Lung (tissue), 12 donors: ENCODE data around the gene HCRTR2. TPM values are rescaled to one million over a fixed set of nuclear protein-coding genes. Genes with fewer than 3 reads are reported as not detected.
"Not testable (repeated sequence)": the region's sequence is repeated elsewhere in the genome, so short reads cannot be mapped to it uniquely, and the experiment has no call there.

ENCODE experiments used
- ATAC-seq: fragments of 200-7000 bp; cut with Tn5 transposase; one replicate; pipeline ENCODE4 v1.9.1; 2020; ENCODE audit warnings: moderate number of reproducible peaks; ENCODE audit not compliant: insufficient read depth, low FRiP score
- DNase-seq, 3 donors: peaks; one replicate each; pipeline ENCODE4 v3.0.0-alpha.2; 2013 to 2017
- H3K27ac ChIP-seq, 2 donors: one replicate each; pipeline ENCODE4 v1.5.1; 2013; ENCODE audit warnings: mild to moderate bottlenecking in 2 of 2, moderate library complexity in 2 of 2, control low read depth in 1 of 2, inconsistent platforms in 1 of 2, low read depth in 1 of 2, low read length in 1 of 2
- H3K27me3 ChIP-seq, 3 donors: one replicate each; pipeline ENCODE4 v1.5.1; 2013; ENCODE audit warnings: low read length in 2 of 3; ENCODE audit not compliant: control insufficient read depth in 3 of 3, insufficient read depth in 3 of 3
- H3K36me3 ChIP-seq, 4 donors: one replicate each; pipeline ENCODE4 v1.5.1; 2013; ENCODE audit warnings: low read length in 4 of 4, mild to moderate bottlenecking in 1 of 4, moderate library complexity in 1 of 4; ENCODE audit not compliant: control insufficient read depth in 4 of 4, insufficient read depth in 4 of 4
- H3K4me1 ChIP-seq, 5 donors: one replicate each; pipeline ENCODE4 v1.5.1; 2013; ENCODE audit warnings: low read length in 5 of 5, mild to moderate bottlenecking in 2 of 5, moderate library complexity in 1 of 5; ENCODE audit not compliant: control insufficient read depth in 5 of 5, insufficient read depth in 5 of 5
- H3K4me3 ChIP-seq: one replicate; pipeline ENCODE4 v1.5.1; 2013; ENCODE audit warnings: mild to moderate bottlenecking, control low read depth, moderate library complexity
- H3K9ac ChIP-seq, 2 donors: one replicate each; pipeline ENCODE4 v1.5.1; 2013; ENCODE audit warnings: low read length in 2 of 2, control low read depth in 1 of 2; ENCODE audit not compliant: insufficient read depth in 1 of 2
- H3K9me3 ChIP-seq, 4 donors: one replicate each; pipeline ENCODE4 v1.5.1; 2013; ENCODE audit warnings: low read length in 3 of 4, mild to moderate bottlenecking in 1 of 4, moderate library complexity in 1 of 4; ENCODE audit not compliant: control insufficient read depth in 4 of 4, insufficient read depth in 3 of 4
- CTCF ChIP-seq: IDR thresholded peaks from 2 replicates; pipeline ENCODE4 v1.5.1; 2012; ENCODE audit warnings: mild to moderate bottlenecking; ENCODE audit errors: control extremely low read depth, extremely low read depth
- WGBS, 2 donors: extraction: QIAGEN DNeasy Blood & Tissue Kit; methylation state at CpG; one replicate each; pipeline ENCODE4 v1.1.7; 2013; 5-methylcytosine and 5-hydroxymethylcytosine counted together
- polyA plus RNA-seq, 2 donors: library from polyadenylated mRNA; stranded (reverse); fragments of 200-250 nt; gene quantifications; one replicate each; pipeline ENCODE4 v1.2.1, GENCODE V29; 2013
- total RNA-seq, 2 donors: library from RNA; depleted of rRNA in 1 of 2; stranded (reverse); fragments of >200 nt in 1 of 2; gene quantifications; one replicate each; pipeline ENCODE4 v1.2.1, GENCODE V29; 2014 to 2021
- donor health status: control.
- donor health status: control.
- donor health status: Bipolar disorder and iron deficiency.
- donor health status: healthy.
- donor health status: DM: yes; HTN: yes; CAD: no.

The HCRTR2 gene
- total and polyA plus RNA-seq, 4 donors = not detected

- no peak overlapping the region for H3K4me3 ChIP-seq
- H3K27me3 ChIP-seq = no peaks in the 10 kb centered on the region
- H3K9ac ChIP-seq = no peak overlapping the region
- no peak for ATAC-seq
- no peaks in the 10 kb centered on the region for H3K36me3 ChIP-seq
- peaks cover 0 to 5% (median 4%) of the 10 kb centered on the region in 4 donors for H3K9me3 ChIP-seq
- DNase-seq = no peak
- TF ChIP-seq CTCF = no peak
- 55 to 68% methylated on average over 1 of the region's 1 CpG for WGBS, 2 donors
- H3K4me1 ChIP-seq = no peaks in the 10 kb centered on the region
- no peak overlapping the region for H3K27ac ChIP-seq
Measured at GRCh38 chr6:55153284-55153683, 21.0 kb upstream of the HCRTR2 start.

- not testable (repeated sequence) for H3K4me3 ChIP-seq, H3K9ac ChIP-seq, ATAC-seq, H3K36me3 ChIP-seq, H3K27me3 ChIP-seq, H3K4me1 ChIP-seq, DNase-seq, H3K27ac ChIP-seq
- H3K9me3 ChIP-seq = peaks cover 0 to 13% (median 0%) of the 10 kb centered on the region in 4 donors
- 88 to 90% methylated on average over 9 of the region's 9 CpGs for WGBS, 2 donors
Measured at GRCh38 chr6:55158784-55159183, 15.5 kb upstream of the HCRTR2 start.

GRCh38 chr6:55167860-55168259, 6.5 kb upstream of the HCRTR2 start:
- 66 to 73% methylated on average over 1 of the region's 1 CpG for WGBS, 2 donors
- Histone ChIP-seq H3K27me3 (no peaks in the 10 kb centered on the region), H3K4me1 (no peaks in the 10 kb centered on the region), H3K4me3 (no peak overlapping the region), H3K36me3 (no peaks in the 10 kb centered on the region), H3K27ac (no peak overlapping the region), H3K9me3 (no peaks in the 10 kb centered on the region), H3K9ac (no peak overlapping the region)
- no peak for TF ChIP-seq CTCF
- ATAC-seq (no peak), DNase-seq (no peak)

GRCh38 chr6:55175078-55176049, 1.0 kb downstream of the HCRTR2 start:
- Histone ChIP-seq H3K4me1 (peaks cover 0 to 6% (median 0%) of the 10 kb centered on the region in 5 donors), H3K9ac (no peak overlapping the region), H3K27me3 (peaks cover 0 to 31% (median 21%) of the 10 kb centered on the region in 3 donors), H3K9me3 (no peaks in the 10 kb centered on the region), H3K36me3 (no peaks in the 10 kb centered on the region), H3K27ac (no peak overlapping the region), H3K4me3 (no peak overlapping the region)
- DNase-seq (no peak), ATAC-seq (no peak)
- WGBS, 2 donors = 13 to 19% methylated on average over 11 of the region's 11 CpGs
- no peak for TF ChIP-seq CTCF
